Activated T-cell treated with anti-CD3 and anti-CD28 coated beads for 4 hours (primary cell): Measurements from ENCODE around the gene ASCC3.

Source experiments
- DNase-seq: peaks from one replicate; pipeline ENCODE4 v3.0.0-alpha.2; 2020

Gene ASCC3

GRCh38 chr6:100633096-100633777 is 247.9 kb downstream of the ASCC3 start:
- no peak for DNase-seq

- DNase-seq, result no peak
Observed at GRCh38 chr6:100630536-100630935, 250.6 kb downstream of the ASCC3 start.

- no peak for DNase-seq
Observed at GRCh38 chr6:100627911-100628758, 253.0 kb downstream of the ASCC3 start.

- DNase-seq, result no peak
Observed at GRCh38 chr6:100626721-100627120, 254.4 kb downstream of the ASCC3 start.

GRCh38 chr6:100622907-100623692 is 258.0 kb downstream of the ASCC3 start:
- DNase-seq, result no peak

GRCh38 chr6:100620085-100620840 is 260.9 kb downstream of the ASCC3 start:
- no peak for DNase-seq

GRCh38 chr6:100618351-100618671 is 262.8 kb downstream of the ASCC3 start:
- DNase-seq, result no peak

- DNase-seq, result no peak
Observed at GRCh38 chr6:100617633-100618350, 263.3 kb downstream of the ASCC3 start.

GRCh38 chr6:100614933-100615332 is 266.2 kb downstream of the ASCC3 start:
- no peak for DNase-seq

- no peak for DNase-seq
Observed at GRCh38 chr6:100614386-100614785, 266.7 kb downstream of the ASCC3 start.

- DNase-seq, result no peak
Observed at GRCh38 chr6:100613656-100614055, 267.5 kb downstream of the ASCC3 start.

GRCh38 chr6:100612094-100612493 is 269.0 kb downstream of the ASCC3 start:
- no peak for DNase-seq

- no peak for DNase-seq
Observed at GRCh38 chr6:100599088-100599770, 281.9 kb downstream of the ASCC3 start.

GRCh38 chr6:100595456-100595855 is 285.7 kb downstream of the ASCC3 start:
- no peak for DNase-seq

GRCh38 chr6:100593522-100593921 is 287.6 kb downstream of the ASCC3 start:
- DNase-seq, result no peak

GRCh38 chr6:100592929-100593328 is 288.2 kb downstream of the ASCC3 start:
- no peak for DNase-seq

GRCh38 chr6:100577425-100577824 is 303.7 kb downstream of the ASCC3 start:
- no peak for DNase-seq

- no peak for DNase-seq
Observed at GRCh38 chr6:100575921-100576320, 305.2 kb downstream of the ASCC3 start.

- DNase-seq, result no peak
Observed at GRCh38 chr6:100574836-100575235, 306.3 kb downstream of the ASCC3 start.

- DNase-seq, result no peak
Observed at GRCh38 chr6:100573166-100573565, 308.0 kb downstream of the ASCC3 start.

- DNase-seq, result no peak
Observed at GRCh38 chr6:100568255-100568654, 312.9 kb downstream of the ASCC3 start.

GRCh38 chr6:100566563-100566962 is 314.6 kb downstream of the ASCC3 start:
- no peak for DNase-seq
